Left lung (tissue), 10 donors: Measurements from ENCODE around the gene ALK. TPM values are rescaled to one million over a fixed set of nuclear protein-coding genes. Genes with fewer than 3 reads are reported as not detected.
A peak's percentile ranks its signal among the peaks of the same experiment; 100 is the strongest.

Experiments used
- ATAC-seq: fragments of 200-7000 bp; cut with Tn5 transposase; one replicate; pipeline ENCODE4 v1.9.1; 2020; ENCODE audit warnings: moderate library complexity
- DNase-seq, 4 donors: peaks; one replicate each; pipeline ENCODE4 v3.0.0-alpha.2; 2013 to 2020
- H3K27ac ChIP-seq, 2 donors: fragments of 200-600 bp; sonication (generic) in 1 of 2; one replicate each; pipeline versions ENCODE4 v1.5.0 to v1.8.0; 2020 to 2021
- H3K27me3 ChIP-seq, 2 donors: fragments of 200-600 bp; sonication (generic) in 1 of 2; one replicate each; pipeline versions ENCODE4 v1.5.0 to v1.8.0; 2020 to 2021
- H3K36me3 ChIP-seq, 2 donors: fragments of 200-600 bp; sonication (generic) in 1 of 2; one replicate each; pipeline versions ENCODE4 v1.5.0 to v1.8.0; 2020 to 2021
- H3K4me1 ChIP-seq, 2 donors: fragments of 200-600 bp; one replicate each; pipeline ENCODE4 v1.8.0; 2021
- H3K4me3 ChIP-seq, 2 donors: fragments of 200-600 bp; sonication (generic) in 1 of 2; one replicate each; pipeline versions ENCODE4 v1.5.0 to v1.8.0; 2020 to 2021; ENCODE audit warnings: mild to moderate bottlenecking in 1 of 2
- H3K9me3 ChIP-seq, 2 donors: fragments of 200-600 bp; sonication (generic) in 1 of 2; one replicate each; pipeline versions ENCODE4 v1.5.0 to v1.8.0; 2020 to 2021
- intact Hi-C, 2 donors: fragments of 100-400 bp; cut with DNase I; formaldehyde crosslinking; loops; one replicate each; pipeline versions ENCODE4 v1.11.2 to v1.14.2; 2022
- polyA plus RNA-seq, 6 donors: library from polyadenylated mRNA; unstranded; fragments of 120-200 nt; gene quantifications; one replicate each; pipeline ENCODE4 v1.2.1, GENCODE V29; 2013; ENCODE audit not compliant: insufficient read length in 6 of 6
- total RNA-seq, 2 donors: library from RNA; stranded (reverse); fragmentation: NEBNext Ultra II Directional; extraction: Animal tissue kit (Norgen Biotek cat#: 25700); gene quantifications; one replicate each; pipeline ENCODE4 v1.2.1, GENCODE V29; 2021
- TF ChIP-seq, protein P1 (sequence below), 2 donors: fragments of 200-600 bp; sonication (generic) in 1 of 2; IDR thresholded peaks; one replicate each; pipeline versions ENCODE4 v1.5.0 to v1.8.0; 2021; ENCODE audit warnings: antibody characterized with exemption in 2 of 2
- donor health status: DM: no; HTN: yes; CAD: no.
- donor health status: DM: no; HTN: no; CAD: no.

The ALK gene
- total and polyA plus RNA-seq, 8 donors = 0.06 to 0.70 (median 0.12) TPM; not detected in 2

- H3K9me3 ChIP-seq = no peaks in the 10 kb centered on the region
- no peak for DNase-seq
- H3K27ac ChIP-seq = no peak overlapping the region
- ATAC-seq = no peak
- no peak overlapping the region for H3K4me3 ChIP-seq
- H3K36me3 ChIP-seq = no peaks in the 10 kb centered on the region
- H3K27me3 ChIP-seq = peaks cover 0 to 27% of the 10 kb centered on the region in 2 donors
- H3K4me1 ChIP-seq = no peaks in the 10 kb centered on the region
- TF ChIP-seq, protein P1, sequence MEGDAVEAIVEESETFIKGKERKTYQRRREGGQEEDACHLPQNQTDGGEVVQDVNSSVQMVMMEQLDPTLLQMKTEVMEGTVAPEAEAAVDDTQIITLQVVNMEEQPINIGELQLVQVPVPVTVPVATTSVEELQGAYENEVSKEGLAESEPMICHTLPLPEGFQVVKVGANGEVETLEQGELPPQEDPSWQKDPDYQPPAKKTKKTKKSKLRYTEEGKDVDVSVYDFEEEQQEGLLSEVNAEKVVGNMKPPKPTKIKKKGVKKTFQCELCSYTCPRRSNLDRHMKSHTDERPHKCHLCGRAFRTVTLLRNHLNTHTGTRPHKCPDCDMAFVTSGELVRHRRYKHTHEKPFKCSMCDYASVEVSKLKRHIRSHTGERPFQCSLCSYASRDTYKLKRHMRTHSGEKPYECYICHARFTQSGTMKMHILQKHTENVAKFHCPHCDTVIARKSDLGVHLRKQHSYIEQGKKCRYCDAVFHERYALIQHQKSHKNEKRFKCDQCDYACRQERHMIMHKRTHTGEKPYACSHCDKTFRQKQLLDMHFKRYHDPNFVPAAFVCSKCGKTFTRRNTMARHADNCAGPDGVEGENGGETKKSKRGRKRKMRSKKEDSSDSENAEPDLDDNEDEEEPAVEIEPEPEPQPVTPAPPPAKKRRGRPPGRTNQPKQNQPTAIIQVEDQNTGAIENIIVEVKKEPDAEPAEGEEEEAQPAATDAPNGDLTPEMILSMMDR (IDR thresholded peaks at IDR 0.05) = no peak
- intact Hi-C loops = no loop called here
Observed at GRCh38 chr2:29235411-29235810, 686.0 kb downstream of the ALK start.

DNA sequence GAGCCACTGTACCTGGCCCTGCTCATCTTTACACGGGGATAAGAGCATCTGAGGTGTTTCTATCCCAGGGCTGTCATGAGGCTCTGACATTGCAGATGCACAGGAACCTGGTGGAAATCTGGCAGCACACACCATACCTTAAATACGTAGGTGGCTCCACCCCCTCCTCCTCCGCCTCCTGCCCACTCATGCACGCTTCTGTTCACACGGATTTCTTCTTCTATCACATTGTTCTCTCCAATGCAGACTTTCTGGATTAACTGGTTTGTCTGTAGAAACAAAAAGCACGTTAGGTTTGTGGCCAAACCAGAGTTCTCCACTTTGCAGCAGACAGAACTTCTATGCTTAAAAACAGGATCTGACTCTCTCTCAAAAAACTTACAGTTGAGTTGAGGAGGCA, 688.0 kb downstream of the ALK start:
- H3K27me3 ChIP-seq = peaks cover 0 to 26% of the 10 kb centered on the region in 2 donors
- H3K36me3 ChIP-seq = no peaks in the 10 kb centered on the region
- DNase-seq = peak in 2 of 4 donors; percentile 18 to 72
- no peak for ATAC-seq
- TF ChIP-seq, protein P1 (IDR thresholded peaks at IDR 0.05) = no peak
- intact Hi-C loops = no loop called here
- no peaks in the 10 kb centered on the region for H3K4me1 ChIP-seq
- no peak overlapping the region for H3K4me3 ChIP-seq
- H3K9me3 ChIP-seq = no peaks in the 10 kb centered on the region
- H3K27ac ChIP-seq = no peak overlapping the region

DNA sequence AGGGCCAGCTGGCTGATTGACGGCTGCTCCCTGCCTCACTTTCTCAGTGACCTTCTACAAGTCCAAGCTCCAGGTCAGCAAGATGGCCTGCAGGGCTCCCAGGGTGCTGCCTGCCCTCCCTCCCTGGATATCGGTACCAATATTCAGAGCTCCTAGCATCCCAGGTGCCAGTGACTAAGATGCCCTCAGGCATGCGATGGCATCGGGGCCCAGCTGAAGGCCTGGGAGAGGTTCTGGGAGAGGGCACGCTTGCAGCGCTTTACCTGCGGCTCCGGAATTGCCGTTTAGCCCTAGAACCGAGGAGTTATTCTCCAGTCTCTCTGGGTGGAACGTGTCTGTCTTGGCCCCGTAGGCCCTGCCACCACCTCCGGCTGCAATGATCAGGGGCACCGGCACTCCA, 689.3 kb downstream of the ALK start:
- Histone ChIP-seq H3K27me3 (peaks cover 0 to 37% of the 10 kb centered on the region in 2 donors), H3K9me3 (no peaks in the 10 kb centered on the region), H3K36me3 (no peaks in the 10 kb centered on the region), H3K4me3 (no peak overlapping the region), H3K27ac (no peak overlapping the region), H3K4me1 (no peaks in the 10 kb centered on the region)
- DNase-seq = no peak
- ATAC-seq = no peak
- intact Hi-C loops = no loop called here
- TF ChIP-seq, protein P1 (IDR thresholded peaks at IDR 0.05) = no peak

- Histone ChIP-seq H3K36me3 (no peaks in the 10 kb centered on the region), H3K27ac (no peak overlapping the region), H3K4me3 (no peak overlapping the region), H3K9me3 (no peaks in the 10 kb centered on the region), H3K27me3 (peaks cover 0 to 45% of the 10 kb centered on the region in 2 donors), H3K4me1 (no peaks in the 10 kb centered on the region)
- no peak for ATAC-seq
- intact Hi-C loops = no loop called here
- TF ChIP-seq, protein P1 (IDR thresholded peaks at IDR 0.05) = no peak
- no peak for DNase-seq
Observed at GRCh38 chr2:29229640-29230039, 691.7 kb downstream of the ALK start.

GRCh38 chr2:29228947-29229346, 692.4 kb downstream of the ALK start:
- no peak for ATAC-seq
- no peaks in the 10 kb centered on the region for H3K9me3 ChIP-seq
- TF ChIP-seq, protein P1 (IDR thresholded peaks at IDR 0.05) = no peak
- intact Hi-C loops = no loop called here
- peaks cover 0 to 50% of the 10 kb centered on the region in 2 donors for H3K27me3 ChIP-seq
- H3K36me3 ChIP-seq = no peaks in the 10 kb centered on the region
- no peak for DNase-seq
- no peaks in the 10 kb centered on the region for H3K4me1 ChIP-seq
- H3K4me3 ChIP-seq = no peak overlapping the region
- no peak overlapping the region for H3K27ac ChIP-seq
